HepG2 (cell line): ENCODE measurements around the gene PTPN22. TPM values are rescaled to one million over a fixed set of nuclear protein-coding genes. Genes with fewer than 3 reads are reported as not detected.

Source experiments
- ATM ChIP-seq: fragments of 450-650 bp; IDR thresholded peaks from 2 replicates; pipeline ENCODE4 v1.7.1; 2017; ENCODE audit warnings: mild to moderate bottlenecking, borderline replicate concordance
- ATRX ChIP-seq: sonication (generic); formaldehyde crosslinking; IDR thresholded peaks from 2 replicates; pipeline ENCODE4 v1.4.0; 2020; ENCODE audit warnings: missing genetic modification reagents, borderline replicate concordance
- CENPT ChIP-seq: sonication (generic); formaldehyde crosslinking; IDR thresholded peaks from 2 replicates; pipeline ENCODE4 v1.8.0; 2022; ENCODE audit warnings: low read depth, mild to moderate bottlenecking, moderate library complexity, missing genetic modification reagents
- GATA4 ChIP-seq: sonication (generic); IDR thresholded peaks from 2 replicates; pipeline ENCODE4 v1.6.1; 2016; ENCODE audit warnings: antibody characterized with exemption, low read depth, borderline replicate concordance
- HMGA1 ChIP-seq: sonication (generic); formaldehyde crosslinking; conservative IDR thresholded peaks from 2 replicates; pipeline ENCODE4 v1.4.0; 2020; ENCODE audit warnings: missing genetic modification reagents
- KLF9 ChIP-seq: IDR thresholded peaks from 2 replicates; pipeline ENCODE4 v1.6.1; 2016; ENCODE audit warnings: low read depth
- NCOA5 ChIP-seq: sonication (generic); formaldehyde crosslinking; IDR thresholded peaks from 2 replicates; pipeline ENCODE4 v1.4.0; 2020; ENCODE audit warnings: missing genetic modification reagents
- ONECUT2 ChIP-seq: sonication (generic); formaldehyde crosslinking; IDR thresholded peaks from 2 replicates; pipeline ENCODE4 v1.4.0; 2020; ENCODE audit warnings: missing genetic modification reagents
- REXO4 ChIP-seq: sonication (generic); formaldehyde crosslinking; IDR thresholded peaks from 2 replicates; pipeline ENCODE4 v1.8.0; 2022; ENCODE audit warnings: missing genetic modification reagents, mild to moderate bottlenecking, borderline replicate concordance
- SATB2 ChIP-seq: sonication (generic); formaldehyde crosslinking; IDR thresholded peaks from 2 replicates; pipeline ENCODE4 v1.5.0; 2020; ENCODE audit warnings: missing genetic modification reagents
- TBL1XR1 ChIP-seq: fragments of 150-350 bp; IDR thresholded peaks from 2 replicates; pipeline ENCODE4 v1.6.1; 2014; ENCODE audit warnings: borderline replicate concordance, low read length; ENCODE audit not compliant: partially characterized antibody
- TFE3 ChIP-seq: IDR thresholded peaks from 2 replicates; pipeline ENCODE4 v1.6.1; 2016
- ZNF292 ChIP-seq: sonication (generic); formaldehyde crosslinking; IDR thresholded peaks from 2 replicates; pipeline ENCODE4 v1.8.1; 2022; ENCODE audit warnings: mild to moderate bottlenecking, low read depth, missing genetic modification reagents, borderline replicate concordance
- ZNF343 ChIP-seq: sonication (generic); formaldehyde crosslinking; IDR thresholded peaks from 2 replicates; pipeline ENCODE4 v1.4.0; 2020; ENCODE audit warnings: mild to moderate bottlenecking, missing genetic modification reagents
- ZNF407 ChIP-seq: sonication (generic); formaldehyde crosslinking; IDR thresholded peaks from one replicate; pipeline ENCODE4 v1.5.1; 2020; ENCODE audit warnings: mild to moderate bottlenecking, missing genetic modification reagents; ENCODE audit errors: not compliant biosample characterization
- ZNF558 ChIP-seq: sonication (generic); formaldehyde crosslinking; IDR thresholded peaks from 2 replicates; pipeline ENCODE4 v1.9.0; 2022; ENCODE audit warnings: mild to moderate bottlenecking, missing genetic modification reagents, borderline replicate concordance
- ZNF574 ChIP-seq: sonication (generic); formaldehyde crosslinking; IDR thresholded peaks from 2 replicates; pipeline ENCODE4 v1.4.0; 2020; ENCODE audit warnings: missing genetic modification reagents
- polyA plus RNA-seq, 8 experiments: library from polyadenylated mRNA; depleted of rRNA in 3 of 8; stranded (reverse) in 7 of 8; unstranded in 1 of 8; fragments of >200 nt; fragmentation: Illumina TruSeq in 4 of 8; extraction: Trizol in 4 of 8; gene quantifications; 2 replicates each; pipeline versions ENCODE4 v1.2.1 to v1.2.3, GENCODE V29; 2011 to 2016; ENCODE audit warnings: low read depth in 4 of 8, missing spikeins in 1 of 8, mixed read lengths in 1 of 8; ENCODE audit not compliant: insufficient read depth in 1 of 8
- total RNA-seq, 5 experiments: library from RNA; depleted of rRNA; stranded (reverse); fragments of >200 nt; fragmentation: Illumina TruSeq; extraction: Trizol; gene quantifications; 2 replicates each; pipeline ENCODE4 v1.2.3, GENCODE V29; 2016; ENCODE audit warnings: low read depth in 1 of 5

PTPN22 gene
- total and polyA plus RNA-seq, 2 of the 13 experiments (the other 11 are each of a cell fraction or from before 2014, with no cell fraction given) = not detected

- TF ChIP-seq SATB2 (CRISPR knock-in tag) (no peak), ZNF343 (CRISPR knock-in tag) (no peak), ATRX (CRISPR knock-in tag) (no peak), HMGA1 (CRISPR knock-in tag) (no peak), GATA4 (0 out of 2 replicates have a peak, but pooled peaks have one; percentile 9), ZNF407 (CRISPR knock-in tag) (peak; percentile 85), REXO4 (CRISPR knock-in tag) (no peak), ATM (no peak), ZNF292 (peak; percentile 86), KLF9 (no peak), NCOA5 (CRISPR knock-in tag) (no peak), ONECUT2 (CRISPR knock-in tag) (peak; percentile 47; the same call in 1 of the 2 replicates), TFE3 (peak; percentile 54; the same call in 1 of the 2 replicates), CENPT (CRISPR knock-in tag) (peak; percentile 64; the same call in 1 of the 2 replicates), TBL1XR1 (peak; percentile 70), ZNF574 (peak; percentile 98), ZNF558 (CRISPR knock-in tag) (no peak)
Measured at GRCh38 chr1:113904674-113905434, 33.3 kb upstream of the PTPN22 start, which contains the start of the genes AP4B1 and DCLRE1B (continued).
